A673 (cell line): Measurements from ENCODE around the gene GLCE.

Source experiments
- EZH2 ChIP-seq: fragments of 200-600 bp; sonication (generic); IDR thresholded peaks from 2 replicates; pipeline ENCODE4 v1.6.1; 2017; ENCODE audit warnings: borderline replicate concordance, low read depth, mild to moderate bottlenecking, mixed read lengths, antibody characterized with exemption, low read length; ENCODE audit not compliant: poor library complexity, severe bottlenecking
- TF ChIP-seq, protein P1 (sequence below): fragments of 300-800, 200-600 bp; sonication (generic); conservative IDR thresholded peaks from 2 replicates; pipeline ENCODE4 v1.5.1; 2017; ENCODE audit warnings: low read depth, mild to moderate bottlenecking, antibody characterized with exemption, low read length, moderate library complexity, mixed read lengths

DNA sequence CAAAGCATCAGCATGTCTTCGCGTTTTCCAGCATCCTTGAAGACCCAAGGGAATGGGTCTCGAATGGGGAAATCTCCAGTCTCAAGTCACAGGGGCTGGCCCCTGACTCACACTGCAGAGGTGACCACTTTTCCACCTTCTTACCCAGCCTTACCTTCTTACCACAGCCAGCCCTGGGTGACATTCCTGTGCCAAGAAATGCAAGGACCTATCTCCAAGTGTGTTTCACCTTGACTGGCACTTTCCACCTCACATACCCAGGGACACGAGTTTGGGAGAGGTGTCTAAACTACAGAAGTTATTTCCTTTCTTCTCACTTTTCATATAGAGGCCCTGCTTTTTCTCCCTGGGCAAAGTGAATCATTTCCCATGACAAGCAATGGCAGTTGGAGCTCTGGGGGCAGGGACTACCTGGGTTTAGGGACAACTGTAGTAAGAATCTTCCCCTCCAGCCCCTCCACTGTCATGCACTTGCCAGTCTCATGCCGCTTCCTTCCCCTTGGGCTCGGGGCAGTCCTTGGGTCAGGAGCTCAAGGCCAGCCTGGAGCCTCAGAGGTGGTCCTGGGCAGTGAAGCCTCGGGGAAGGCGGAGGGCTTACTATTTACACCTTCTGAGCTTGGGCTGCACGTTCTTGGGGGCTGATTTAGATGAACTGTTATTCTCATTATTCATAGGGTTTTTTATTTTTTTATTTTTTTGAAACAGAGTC, 155.1 kb downstream of the GLCE start:
- TF ChIP-seq, protein P1, sequence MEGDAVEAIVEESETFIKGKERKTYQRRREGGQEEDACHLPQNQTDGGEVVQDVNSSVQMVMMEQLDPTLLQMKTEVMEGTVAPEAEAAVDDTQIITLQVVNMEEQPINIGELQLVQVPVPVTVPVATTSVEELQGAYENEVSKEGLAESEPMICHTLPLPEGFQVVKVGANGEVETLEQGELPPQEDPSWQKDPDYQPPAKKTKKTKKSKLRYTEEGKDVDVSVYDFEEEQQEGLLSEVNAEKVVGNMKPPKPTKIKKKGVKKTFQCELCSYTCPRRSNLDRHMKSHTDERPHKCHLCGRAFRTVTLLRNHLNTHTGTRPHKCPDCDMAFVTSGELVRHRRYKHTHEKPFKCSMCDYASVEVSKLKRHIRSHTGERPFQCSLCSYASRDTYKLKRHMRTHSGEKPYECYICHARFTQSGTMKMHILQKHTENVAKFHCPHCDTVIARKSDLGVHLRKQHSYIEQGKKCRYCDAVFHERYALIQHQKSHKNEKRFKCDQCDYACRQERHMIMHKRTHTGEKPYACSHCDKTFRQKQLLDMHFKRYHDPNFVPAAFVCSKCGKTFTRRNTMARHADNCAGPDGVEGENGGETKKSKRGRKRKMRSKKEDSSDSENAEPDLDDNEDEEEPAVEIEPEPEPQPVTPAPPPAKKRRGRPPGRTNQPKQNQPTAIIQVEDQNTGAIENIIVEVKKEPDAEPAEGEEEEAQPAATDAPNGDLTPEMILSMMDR = no peak
- no peak for TF ChIP-seq EZH2
